HG03108 (cell line): ENCODE results near the gene MS4A18.

ENCODE experiments used
- ATAC-seq: cut with Tn5 transposase; IDR thresholded peaks from one replicate; pipeline ENCODE4 v1.9.1; 2021; ENCODE audit warnings: moderate library complexity; ENCODE audit not compliant: unreplicated experiment

Gene MS4A18

GRCh38 chr11:60765355-60765754 lies 40.8 kb downstream of the MS4A18 start:
- ATAC-seq: no peak

GRCh38 chr11:60766547-60766946 lies 42.0 kb downstream of the MS4A18 start:
- ATAC-seq: no peak

GRCh38 chr11:60767388-60767811 lies 42.9 kb downstream of the MS4A18 start:
- no peak for ATAC-seq

GRCh38 chr11:60768202-60768601 lies 43.7 kb downstream of the MS4A18 start:
- no peak for ATAC-seq

- no peak for ATAC-seq
Measured at GRCh38 chr11:60769273-60769672, 44.8 kb downstream of the MS4A18 start.

GRCh38 chr11:60769811-60770210 lies 45.3 kb downstream of the MS4A18 start:
- no peak for ATAC-seq

GRCh38 chr11:60771146-60771545 lies 46.6 kb downstream of the MS4A18 start:
- ATAC-seq: no peak

- no peak for ATAC-seq
Measured at GRCh38 chr11:60771879-60772525, 47.5 kb downstream of the MS4A18 start.

- ATAC-seq: no peak
Measured at GRCh38 chr11:60772666-60773065, 48.1 kb downstream of the MS4A18 start.

GRCh38 chr11:60774726-60775125 lies 50.2 kb downstream of the MS4A18 start:
- ATAC-seq: no peak

GRCh38 chr11:60775420-60775961 lies 51.0 kb downstream of the MS4A18 start:
- peak; percentile 66 for ATAC-seq

- ATAC-seq: no peak
Measured at GRCh38 chr11:60776167-60776566, 51.6 kb downstream of the MS4A18 start.

- ATAC-seq: no peak
Measured at GRCh38 chr11:60777106-60777505, 52.6 kb downstream of the MS4A18 start.

GRCh38 chr11:60777572-60777971 lies 53.1 kb downstream of the MS4A18 start:
- ATAC-seq: no peak

GRCh38 chr11:60780065-60780464 lies 55.5 kb downstream of the MS4A18 start:
- ATAC-seq: no peak

- ATAC-seq: no peak
Measured at GRCh38 chr11:60780774-60781173, 56.3 kb downstream of the MS4A18 start.

- ATAC-seq: no peak
Measured at GRCh38 chr11:60781286-60781980, 56.9 kb downstream of the MS4A18 start.

- no peak for ATAC-seq
Measured at GRCh38 chr11:60781981-60782316, 57.4 kb downstream of the MS4A18 start.

GRCh38 chr11:60782393-60783140 lies 58.0 kb downstream of the MS4A18 start:
- no peak for ATAC-seq

GRCh38 chr11:60783141-60783484 lies 58.6 kb downstream of the MS4A18 start:
- ATAC-seq: no peak

GRCh38 chr11:60783911-60784310 lies 59.4 kb downstream of the MS4A18 start:
- ATAC-seq: no peak

GRCh38 chr11:60785136-60785535 lies 60.6 kb downstream of the MS4A18 start, which contains the start of gene MS4A10:
Gene MS4A10, plus strand, starts transcription at chr11:60785333. Its CDS starts 5,003 bp downstream, at chr11:60790336.
- no peak for ATAC-seq
